Measurements from ENCODE around the gene LRRC38.
"Not testable (repeated sequence)": the region's sequence is repeated elsewhere in the genome, so short reads cannot be mapped to it uniquely, and the experiment has no call there.

Gene LRRC38

GRCh38 chr1:13465515-13465914 lies 48.3 kb downstream of the LRRC38 start:
- Histone ChIP-seq H3K36me3 (ENCODE audit: control insufficient read depth, insufficient read depth, low read length) (no peaks in the 10 kb centered on the region), H3K4me1 (ENCODE audit: control insufficient read depth, insufficient read depth, low read length) (peaks cover 5% of the 10 kb centered on the region; the same call in 1 of the 2 replicates), H3K9me3 (ENCODE audit: control insufficient read depth, insufficient read depth, low read depth, low read length) (peaks cover 5% of the 10 kb centered on the region; the same call in 1 of the 2 replicates), H3K27ac (ENCODE audit: low read depth, low read length) (no peak overlapping the region), H3K4me3 (ENCODE audit: low read depth, low read length) (no peak overlapping the region), H3K27me3 (ENCODE audit: control insufficient read depth, insufficient read depth, low read length) (peaks cover 27% of the 10 kb centered on the region; the same call in 1 of the 2 replicates), H3K9ac (ENCODE audit: low read length) (no peak overlapping the region)

- peaks cover 5% of the 10 kb centered on the region; the same call in 1 of the 2 replicates for H3K9me3 ChIP-seq (ENCODE audit: control insufficient read depth, insufficient read depth, low read depth, low read length)
- H3K4me3 ChIP-seq (ENCODE audit: low read depth, low read length) = no peak overlapping the region
- H3K27me3 ChIP-seq (ENCODE audit: control insufficient read depth, insufficient read depth, low read length) = peaks cover 23% of the 10 kb centered on the region; the same call in 1 of the 2 replicates
- no peaks in the 10 kb centered on the region for H3K36me3 ChIP-seq (ENCODE audit: control insufficient read depth, insufficient read depth, low read length)
- H3K27ac ChIP-seq (ENCODE audit: low read depth, low read length) = no peak overlapping the region
- no peak overlapping the region for H3K9ac ChIP-seq (ENCODE audit: low read length)
- H3K4me1 ChIP-seq (ENCODE audit: control insufficient read depth, insufficient read depth, low read length) = no peaks in the 10 kb centered on the region
Observed at GRCh38 chr1:13462682-13463081, 51.1 kb downstream of the LRRC38 start.

- no peaks in the 10 kb centered on the region for H3K36me3 ChIP-seq (ENCODE audit: control insufficient read depth, insufficient read depth, low read length)
- H3K27ac ChIP-seq (ENCODE audit: low read depth, low read length) = no peak overlapping the region
- H3K9ac ChIP-seq (ENCODE audit: low read length) = no peak overlapping the region
- peaks cover 23% of the 10 kb centered on the region; the same call in 1 of the 2 replicates for H3K27me3 ChIP-seq (ENCODE audit: control insufficient read depth, insufficient read depth, low read length)
- H3K4me3 ChIP-seq (ENCODE audit: low read depth, low read length) = no peak overlapping the region
- H3K4me1 ChIP-seq (ENCODE audit: control insufficient read depth, insufficient read depth, low read length) = no peaks in the 10 kb centered on the region
- peaks cover 5% of the 10 kb centered on the region; the same call in 1 of the 2 replicates for H3K9me3 ChIP-seq (ENCODE audit: control insufficient read depth, insufficient read depth, low read depth, low read length)
Observed at GRCh38 chr1:13461977-13462376, 51.8 kb downstream of the LRRC38 start.

GRCh38 chr1:13456904-13457532 lies 56.8 kb downstream of the LRRC38 start:
- H3K27me3 ChIP-seq (ENCODE audit: control insufficient read depth, insufficient read depth, low read length) = peaks cover 2% of the 10 kb centered on the region; the same call in 1 of the 2 replicates
- H3K4me1 ChIP-seq (ENCODE audit: control insufficient read depth, insufficient read depth, low read length) = no peaks in the 10 kb centered on the region
- no peak overlapping the region for H3K27ac ChIP-seq (ENCODE audit: low read depth, low read length)
- peaks cover 5% of the 10 kb centered on the region; the same call in 1 of the 2 replicates for H3K9me3 ChIP-seq (ENCODE audit: control insufficient read depth, insufficient read depth, low read depth, low read length)
- H3K36me3 ChIP-seq (ENCODE audit: control insufficient read depth, insufficient read depth, low read length) = no peaks in the 10 kb centered on the region
- no peak overlapping the region for H3K4me3 ChIP-seq (ENCODE audit: low read depth, low read length)
- H3K9ac ChIP-seq (ENCODE audit: low read length) = no peak overlapping the region

- Histone ChIP-seq H3K27ac (ENCODE audit: low read depth, low read length) (no peak overlapping the region), H3K9me3 (ENCODE audit: control insufficient read depth, insufficient read depth, low read depth, low read length) (peaks cover 3% of the 10 kb centered on the region; the same call in 1 of the 2 replicates), H3K36me3 (ENCODE audit: control insufficient read depth, insufficient read depth, low read length) (no peaks in the 10 kb centered on the region), H3K4me3 (ENCODE audit: low read depth, low read length) (no peak overlapping the region), H3K27me3 (ENCODE audit: control insufficient read depth, insufficient read depth, low read length) (no peaks in the 10 kb centered on the region; the same call in 1 of the 2 replicates), H3K4me1 (ENCODE audit: control insufficient read depth, insufficient read depth, low read length) (no peaks in the 10 kb centered on the region), H3K9ac (ENCODE audit: low read length) (no peak overlapping the region)
Observed at GRCh38 chr1:13451399-13451965, 62.3 kb downstream of the LRRC38 start.

GRCh38 chr1:13450204-13450603 lies 63.6 kb downstream of the LRRC38 start:
- Histone ChIP-seq H3K4me3 (ENCODE audit: low read depth, low read length) (no peak overlapping the region), H3K36me3 (ENCODE audit: control insufficient read depth, insufficient read depth, low read length) (no peaks in the 10 kb centered on the region), H3K27me3 (ENCODE audit: control insufficient read depth, insufficient read depth, low read length) (no peaks in the 10 kb centered on the region), H3K9me3 (ENCODE audit: control insufficient read depth, insufficient read depth, low read depth, low read length) (peaks cover 7% of the 10 kb centered on the region; the same call in 1 of the 2 replicates), H3K27ac (ENCODE audit: low read depth, low read length) (no peak overlapping the region), H3K9ac (ENCODE audit: low read length) (no peak overlapping the region), H3K4me1 (ENCODE audit: control insufficient read depth, insufficient read depth, low read length) (no peaks in the 10 kb centered on the region)

GRCh38 chr1:13443335-13443979 lies 70.3 kb downstream of the LRRC38 start:
- no peaks in the 10 kb centered on the region for H3K36me3 ChIP-seq (ENCODE audit: control insufficient read depth, insufficient read depth, low read length)
- no peak overlapping the region for H3K4me3 ChIP-seq (ENCODE audit: low read depth, low read length)
- peaks cover 7% of the 10 kb centered on the region; the same call in 1 of the 2 replicates for H3K9me3 ChIP-seq (ENCODE audit: control insufficient read depth, insufficient read depth, low read depth, low read length)

GRCh38 chr1:13439104-13439783 lies 74.6 kb downstream of the LRRC38 start:
- H3K9ac ChIP-seq (ENCODE audit: low read length); H3K4me1 ChIP-seq (ENCODE audit: control insufficient read depth, insufficient read depth, low read length); H3K4me3 ChIP-seq (ENCODE audit: low read depth, low read length); H3K36me3 ChIP-seq (ENCODE audit: control insufficient read depth, insufficient read depth, low read length); H3K27ac ChIP-seq (ENCODE audit: low read depth, low read length); H3K27me3 ChIP-seq (ENCODE audit: control insufficient read depth, insufficient read depth, low read length): not testable (repeated sequence)
- H3K9me3 ChIP-seq (ENCODE audit: control insufficient read depth, insufficient read depth, low read depth, low read length) = peaks cover 19% of the 10 kb centered on the region; the same call in 1 of the 2 replicates

More at GRCh38 chr1:13443335-13443979, 70.3 kb downstream of the LRRC38 start:
- Histone ChIP-seq H3K9ac (ENCODE audit: low read length) (no peak overlapping the region), H3K4me1 (ENCODE audit: control insufficient read depth, insufficient read depth, low read length) (no peaks in the 10 kb centered on the region), H3K27me3 (ENCODE audit: control insufficient read depth, insufficient read depth, low read length) (no peaks in the 10 kb centered on the region), H3K27ac (ENCODE audit: low read depth, low read length) (no peak overlapping the region)

GRCh38 chr1:13435458-13435857 lies 78.3 kb downstream of the LRRC38 start:
- Histone ChIP-seq H3K9me3 (ENCODE audit: control insufficient read depth, insufficient read depth, low read depth, low read length) (peaks cover 37% of the 10 kb centered on the region), H3K4me3 (ENCODE audit: low read depth, low read length) (no peak overlapping the region)

GRCh38 chr1:13433694-13434358 lies 80.0 kb downstream of the LRRC38 start:
- H3K27me3 ChIP-seq (ENCODE audit: control insufficient read depth, insufficient read depth, low read length); H3K4me1 ChIP-seq (ENCODE audit: control insufficient read depth, insufficient read depth, low read length); H3K27ac ChIP-seq (ENCODE audit: low read depth, low read length); H3K4me3 ChIP-seq (ENCODE audit: low read depth, low read length); H3K36me3 ChIP-seq (ENCODE audit: control insufficient read depth, insufficient read depth, low read length); H3K9ac ChIP-seq (ENCODE audit: low read length): not testable (repeated sequence)
- peaks cover 44% of the 10 kb centered on the region for H3K9me3 ChIP-seq (ENCODE audit: control insufficient read depth, insufficient read depth, low read depth, low read length)

More at GRCh38 chr1:13435458-13435857, 78.3 kb downstream of the LRRC38 start:
- H3K36me3 ChIP-seq (ENCODE audit: control insufficient read depth, insufficient read depth, low read length) = no peaks in the 10 kb centered on the region
- no peaks in the 10 kb centered on the region for H3K4me1 ChIP-seq (ENCODE audit: control insufficient read depth, insufficient read depth, low read length)
- no peak overlapping the region for H3K9ac ChIP-seq (ENCODE audit: low read length)
- H3K27me3 ChIP-seq (ENCODE audit: control insufficient read depth, insufficient read depth, low read length) = no peaks in the 10 kb centered on the region
- H3K27ac ChIP-seq (ENCODE audit: low read depth, low read length) = no peak overlapping the region

Measured in HUES6 (cell line).